Type B pancreatic cell (in vitro differentiated cells): ENCODE data around the gene ENO4. TPM values are rescaled to one million over a fixed set of nuclear protein-coding genes. Genes with fewer than 3 reads are reported as not detected.

Source experiments
- DNase-seq: peaks from one replicate; pipeline ENCODE4 v3.0.0; 2021; ENCODE audit warnings: mixed read lengths; ENCODE audit not compliant: unreplicated experiment; ENCODE audit errors: extremely low spot score
- H3K27ac Mint-ChIP-seq: 2 replicates; pipeline ENCODE4 v1.8.0; 2021; ENCODE audit warnings: mild to moderate bottlenecking, mixed read lengths
- H3K27me3 Mint-ChIP-seq: 2 replicates; pipeline ENCODE4 v1.8.0; 2021; ENCODE audit warnings: mixed read lengths
- H3K36me3 Mint-ChIP-seq: 2 replicates; pipeline ENCODE4 v1.8.0; 2021; ENCODE audit warnings: mixed read lengths
- H3K4me1 Mint-ChIP-seq: one replicate; pipeline ENCODE4 v1.8.0; 2021; ENCODE audit warnings: mixed read lengths; ENCODE audit not compliant: unreplicated experiment
- H3K4me3 Mint-ChIP-seq: 2 replicates; pipeline ENCODE4 v1.8.0; 2021; ENCODE audit warnings: mild to moderate bottlenecking, mixed read lengths
- H3K9me3 Mint-ChIP-seq: 2 replicates; pipeline ENCODE4 v1.8.0; 2021; ENCODE audit warnings: mixed read lengths
- total RNA-seq: library from RNA; stranded (reverse); gene quantifications from 2 replicates; pipeline ENCODE4 v1.2.1, GENCODE V29; 2021; ENCODE audit warnings: low replicate concordance
- TF ChIP-seq, protein P1 (sequence below): fragments of 200-600 bp; sonication (generic); conservative IDR thresholded peaks from 2 replicates; pipeline ENCODE4 v1.5.0; 2021; ENCODE audit warnings: antibody characterized with exemption, mild to moderate bottlenecking

The ENO4 gene
- total RNA-seq, 1 donor from 2014 or later: 4.4 TPM

GRCh38 chr10:116864436-116864835, 15.1 kb downstream of the ENO4 start:
- TF ChIP-seq, protein P1, sequence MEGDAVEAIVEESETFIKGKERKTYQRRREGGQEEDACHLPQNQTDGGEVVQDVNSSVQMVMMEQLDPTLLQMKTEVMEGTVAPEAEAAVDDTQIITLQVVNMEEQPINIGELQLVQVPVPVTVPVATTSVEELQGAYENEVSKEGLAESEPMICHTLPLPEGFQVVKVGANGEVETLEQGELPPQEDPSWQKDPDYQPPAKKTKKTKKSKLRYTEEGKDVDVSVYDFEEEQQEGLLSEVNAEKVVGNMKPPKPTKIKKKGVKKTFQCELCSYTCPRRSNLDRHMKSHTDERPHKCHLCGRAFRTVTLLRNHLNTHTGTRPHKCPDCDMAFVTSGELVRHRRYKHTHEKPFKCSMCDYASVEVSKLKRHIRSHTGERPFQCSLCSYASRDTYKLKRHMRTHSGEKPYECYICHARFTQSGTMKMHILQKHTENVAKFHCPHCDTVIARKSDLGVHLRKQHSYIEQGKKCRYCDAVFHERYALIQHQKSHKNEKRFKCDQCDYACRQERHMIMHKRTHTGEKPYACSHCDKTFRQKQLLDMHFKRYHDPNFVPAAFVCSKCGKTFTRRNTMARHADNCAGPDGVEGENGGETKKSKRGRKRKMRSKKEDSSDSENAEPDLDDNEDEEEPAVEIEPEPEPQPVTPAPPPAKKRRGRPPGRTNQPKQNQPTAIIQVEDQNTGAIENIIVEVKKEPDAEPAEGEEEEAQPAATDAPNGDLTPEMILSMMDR: no peak
- no peak overlapping the region for H3K27ac Mint-ChIP-seq
- no peak for DNase-seq
- no peak overlapping the region for H3K4me3 Mint-ChIP-seq
- H3K4me1 Mint-ChIP-seq: peaks cover 4% of the 10 kb centered on the region
- H3K27me3 Mint-ChIP-seq: no peaks in the 10 kb centered on the region
- H3K9me3 Mint-ChIP-seq: peaks cover 5% of the 10 kb centered on the region
- H3K36me3 Mint-ChIP-seq: no peaks in the 10 kb centered on the region

GRCh38 chr10:116866066-116866465, 16.8 kb downstream of the ENO4 start:
- H3K27me3 Mint-ChIP-seq: no peaks in the 10 kb centered on the region
- no peak overlapping the region for H3K4me3 Mint-ChIP-seq
- H3K4me1 Mint-ChIP-seq: peaks cover 9% of the 10 kb centered on the region

DNA sequence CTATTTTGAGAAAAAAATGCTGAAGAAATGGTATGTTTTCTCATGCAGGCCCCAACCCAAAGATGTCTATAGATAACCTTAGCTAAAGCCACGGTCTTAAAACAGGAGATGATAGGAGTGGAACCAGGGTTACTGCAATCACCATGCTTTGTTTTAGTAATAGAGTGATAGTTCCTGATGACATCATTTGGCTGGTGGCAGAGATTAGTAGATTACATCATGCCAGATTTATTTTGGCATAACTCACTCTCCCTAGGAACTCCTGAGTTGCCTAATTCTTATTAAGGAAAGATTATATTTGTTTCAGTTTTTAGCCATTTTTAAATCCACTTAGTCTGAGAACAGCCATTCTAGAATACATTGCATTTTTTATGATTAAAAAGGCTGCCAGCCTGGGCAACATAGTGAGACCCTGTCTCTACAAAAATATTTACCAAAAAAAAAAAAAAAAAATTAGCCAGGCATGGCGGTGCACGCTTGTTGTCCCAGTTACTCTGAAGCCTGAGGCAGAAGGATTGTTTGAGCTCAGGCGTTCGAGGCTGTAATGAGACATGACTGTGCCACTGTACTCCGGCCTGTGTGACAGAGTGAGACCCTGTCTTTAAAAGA, 17.8 kb downstream of the ENO4 start:
- no peak overlapping the region for H3K27ac Mint-ChIP-seq
- no peaks in the 10 kb centered on the region for H3K36me3 Mint-ChIP-seq
- H3K4me1 Mint-ChIP-seq: peaks cover 10% of the 10 kb centered on the region
- no peaks in the 10 kb centered on the region for H3K9me3 Mint-ChIP-seq
- no peak for DNase-seq
- no peak overlapping the region for H3K4me3 Mint-ChIP-seq
- H3K27me3 Mint-ChIP-seq: no peaks in the 10 kb centered on the region
- TF ChIP-seq, protein P1: no peak

More at GRCh38 chr10:116866066-116866465, 16.8 kb downstream of the ENO4 start:
- H3K36me3 Mint-ChIP-seq: no peaks in the 10 kb centered on the region
- H3K9me3 Mint-ChIP-seq: no peaks in the 10 kb centered on the region
- DNase-seq: no peak
- TF ChIP-seq, protein P1: no peak
- no peak overlapping the region for H3K27ac Mint-ChIP-seq

GRCh38 chr10:116868198-116868676, 18.9 kb downstream of the ENO4 start:
- H3K36me3 Mint-ChIP-seq: no peaks in the 10 kb centered on the region
- TF ChIP-seq, protein P1: no peak
- no peak overlapping the region for H3K4me3 Mint-ChIP-seq
- H3K27me3 Mint-ChIP-seq: no peaks in the 10 kb centered on the region
- no peak for DNase-seq
- peaks cover 10% of the 10 kb centered on the region for H3K4me1 Mint-ChIP-seq
- no peak overlapping the region for H3K27ac Mint-ChIP-seq
- peaks cover 5% of the 10 kb centered on the region for H3K9me3 Mint-ChIP-seq

DNA sequence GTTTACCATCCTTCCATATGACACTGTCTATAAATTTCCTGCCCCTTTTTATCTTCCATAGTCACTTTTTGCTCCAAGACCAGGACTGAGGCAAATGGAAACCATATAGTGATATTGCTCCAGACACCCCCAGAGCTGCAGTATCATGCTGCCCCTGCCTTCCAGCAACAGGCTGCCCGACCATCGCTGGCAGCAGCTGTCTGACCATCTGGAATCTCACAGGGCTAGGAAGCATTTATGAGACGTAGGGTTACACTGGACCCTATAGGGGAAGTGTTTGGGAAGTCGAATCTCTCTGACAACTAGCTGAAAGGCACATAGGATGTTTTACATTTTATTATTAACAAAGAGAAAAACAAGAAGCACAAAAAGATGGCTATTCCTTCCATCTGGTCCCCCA, 19.4 kb downstream of the ENO4 start:
- peaks cover 5% of the 10 kb centered on the region for H3K9me3 Mint-ChIP-seq
- no peak overlapping the region for H3K27ac Mint-ChIP-seq
- no peaks in the 10 kb centered on the region for H3K36me3 Mint-ChIP-seq
- no peak for DNase-seq
- peaks cover 10% of the 10 kb centered on the region for H3K4me1 Mint-ChIP-seq
- TF ChIP-seq, protein P1: no peak
- H3K4me3 Mint-ChIP-seq: no peak overlapping the region
- H3K27me3 Mint-ChIP-seq: no peaks in the 10 kb centered on the region

- H3K4me1 Mint-ChIP-seq: peaks cover 10% of the 10 kb centered on the region
Measured at GRCh38 chr10:116870949-116871348, 21.6 kb downstream of the ENO4 start.

More at GRCh38 chr10:116870949-116871348, 21.6 kb downstream of the ENO4 start:
- Mint-ChIP-seq H3K9me3 (peaks cover 5% of the 10 kb centered on the region), H3K27me3 (no peaks in the 10 kb centered on the region), H3K36me3 (no peaks in the 10 kb centered on the region), H3K27ac (no peak overlapping the region), H3K4me3 (no peak overlapping the region)
- TF ChIP-seq, protein P1: no peak
- DNase-seq: no peak
